ENCODE data around the gene POLR1C. TPM values are rescaled to one million over a fixed set of nuclear protein-coding genes. Genes with fewer than 3 reads are reported as not detected.
"Not testable (repeated sequence)": the region's sequence is repeated elsewhere in the genome, so short reads cannot be mapped to it uniquely, and the experiment has no call there.

The POLR1C gene
- total RNA-seq, 2 donors from 2014 or later, result 30.1 to 67.8 TPM

DNA sequence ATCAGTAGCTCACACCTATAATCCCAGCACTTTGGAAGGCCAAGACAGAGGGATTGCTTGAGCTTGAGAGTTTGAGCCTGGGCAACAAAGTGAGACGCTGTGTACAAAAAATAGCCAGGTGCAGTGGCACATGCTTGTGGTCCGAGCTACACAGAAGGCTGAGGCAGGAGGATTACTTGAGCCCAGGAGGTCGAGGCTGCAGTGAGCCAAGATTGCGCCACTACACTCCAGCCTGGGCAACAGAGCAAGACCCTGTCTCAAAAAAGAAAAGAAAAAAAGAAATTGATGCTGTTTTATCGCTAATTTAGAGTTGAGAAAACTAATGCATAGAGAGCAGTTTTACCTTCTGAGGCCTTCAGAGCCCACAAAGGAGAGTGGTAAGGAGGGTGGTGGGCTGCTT is 18.6 kb upstream of the POLR1C start:
- peaks cover 54% of the 10 kb centered on the region for H3K36me3 Mint-ChIP-seq (ENCODE audit: low read depth)
- H3K4me1 Mint-ChIP-seq, result peaks cover 11% of the 10 kb centered on the region
- not testable (repeated sequence) for H3K27ac Mint-ChIP-seq; H3K27me3 Mint-ChIP-seq; ATAC-seq (replicated peaks); H3K9me3 Mint-ChIP-seq; H3K4me3 Mint-ChIP-seq

DNA sequence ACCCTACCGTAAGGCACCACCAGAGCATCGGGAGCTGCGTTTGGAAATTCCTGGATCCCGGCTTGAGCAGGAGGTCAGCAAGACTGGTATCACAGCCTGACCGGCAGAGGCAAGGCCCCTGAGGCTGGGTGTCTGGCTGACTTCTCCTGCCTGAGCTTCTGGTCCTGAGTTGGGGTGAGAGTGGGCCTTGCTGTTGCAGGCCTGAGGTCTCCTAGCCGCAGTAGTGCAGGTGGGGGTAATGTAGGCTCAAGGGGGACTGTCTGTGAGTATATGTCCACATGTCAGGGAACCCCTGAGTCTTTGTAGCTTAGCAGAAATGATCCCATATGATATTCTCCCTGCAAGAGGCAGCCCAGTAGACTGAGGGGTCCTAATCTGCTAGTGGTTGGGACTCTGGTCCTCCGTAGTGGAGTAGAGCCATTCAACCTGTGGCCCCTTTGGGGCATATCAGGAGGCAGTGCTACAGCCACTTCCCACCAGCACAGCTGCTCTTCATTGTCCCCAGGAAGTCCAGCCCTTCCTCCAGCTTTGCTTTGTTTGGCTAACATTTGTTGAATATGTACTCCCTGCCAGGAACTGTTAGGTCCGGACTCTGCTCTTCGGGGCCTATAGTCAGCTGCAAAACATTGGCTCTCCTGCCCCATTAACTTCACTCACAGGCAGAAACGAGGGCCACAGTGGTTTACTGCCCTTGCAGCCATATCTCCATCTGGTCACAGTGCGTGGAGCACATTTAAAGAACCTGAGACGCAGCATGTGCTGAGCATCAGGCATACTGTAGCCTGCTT is 17.7 kb upstream of the POLR1C start:
- no peaks in the 10 kb centered on the region for H3K9me3 Mint-ChIP-seq
- H3K27ac Mint-ChIP-seq, result no peak overlapping the region
- H3K36me3 Mint-ChIP-seq (ENCODE audit: low read depth), result peaks cover 63% of the 10 kb centered on the region
- H3K4me3 Mint-ChIP-seq, result no peak overlapping the region
- H3K4me1 Mint-ChIP-seq, result peaks cover 6% of the 10 kb centered on the region
- H3K27me3 Mint-ChIP-seq, result no peaks in the 10 kb centered on the region
- no peak for ATAC-seq (replicated peaks)

DNA sequence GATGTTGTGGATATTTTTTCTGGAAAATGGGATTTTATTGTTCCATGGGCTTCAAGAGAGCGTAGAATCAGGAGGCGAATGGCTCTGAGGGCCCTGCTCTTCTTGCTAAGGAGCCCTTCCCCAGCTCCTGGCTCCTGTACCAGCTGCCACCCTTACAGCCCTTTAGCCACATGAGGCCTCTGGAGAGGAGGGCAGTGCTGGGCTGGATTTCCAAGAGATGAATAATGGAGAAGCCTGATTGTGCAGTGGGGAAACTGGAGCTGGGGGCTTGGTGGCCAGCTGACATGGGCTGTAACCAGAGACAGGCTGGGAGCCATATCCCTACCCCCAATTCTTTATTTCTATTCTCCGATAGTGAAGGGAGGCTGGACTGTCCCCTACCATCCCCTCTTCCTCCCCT is 16.0 kb upstream of the POLR1C start:
- ATAC-seq (replicated peaks), result no peak
- Mint-ChIP-seq H3K4me3 (no peak overlapping the region), H3K27me3 (no peaks in the 10 kb centered on the region), H3K36me3 (ENCODE audit: low read depth) (peaks cover 76% of the 10 kb centered on the region), H3K9me3 (no peaks in the 10 kb centered on the region), H3K27ac (peak overlapping the region; percentile 61), H3K4me1 (no peaks in the 10 kb centered on the region)

DNA sequence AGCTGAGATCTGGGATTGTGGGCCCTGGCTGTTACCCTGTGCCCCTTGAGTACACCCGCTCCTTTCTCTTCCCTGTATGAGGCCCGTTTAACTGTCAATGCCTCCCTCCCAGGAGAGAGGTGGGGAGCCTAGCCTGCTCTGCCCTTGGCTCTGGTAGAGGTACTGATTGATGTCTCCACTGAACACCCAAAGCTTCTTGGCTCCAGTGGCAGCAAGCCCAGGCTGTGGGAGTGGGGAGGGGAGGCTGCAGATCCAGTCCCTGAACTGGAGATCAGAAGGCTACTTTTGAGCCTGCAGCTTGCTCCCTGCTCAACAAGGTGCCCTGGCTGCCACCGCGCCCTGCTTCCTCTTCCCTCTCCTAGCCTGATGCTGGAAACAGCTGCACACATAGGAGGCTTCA is 14.2 kb upstream of the POLR1C start:
- Mint-ChIP-seq H3K4me1 (no peaks in the 10 kb centered on the region), H3K9me3 (no peaks in the 10 kb centered on the region), H3K4me3 (no peak overlapping the region), H3K27ac (no peak overlapping the region), H3K36me3 (ENCODE audit: low read depth) (peaks cover 80% of the 10 kb centered on the region), H3K27me3 (no peaks in the 10 kb centered on the region)
- ATAC-seq (replicated peaks), result no peak

GRCh38 chr6:43503443-43503842 is 13.4 kb upstream of the POLR1C start:
- Mint-ChIP-seq H3K27ac (peak overlapping the region; percentile 36), H3K4me1 (no peaks in the 10 kb centered on the region), H3K27me3 (peaks cover 2% of the 10 kb centered on the region), H3K36me3 (ENCODE audit: low read depth) (peaks cover 72% of the 10 kb centered on the region), H3K9me3 (no peaks in the 10 kb centered on the region), H3K4me3 (no peak overlapping the region)
- no peak for ATAC-seq (replicated peaks)

- Mint-ChIP-seq H3K36me3 (ENCODE audit: low read depth) (peaks cover 62% of the 10 kb centered on the region), H3K27ac (no peak overlapping the region), H3K4me3 (no peak overlapping the region), H3K9me3 (no peaks in the 10 kb centered on the region), H3K4me1 (peaks cover 6% of the 10 kb centered on the region), H3K27me3 (peaks cover 12% of the 10 kb centered on the region)
- ATAC-seq (replicated peaks), result no peak
Measured at GRCh38 chr6:43504756-43505593, 11.9 kb upstream of the POLR1C start.

DNA sequence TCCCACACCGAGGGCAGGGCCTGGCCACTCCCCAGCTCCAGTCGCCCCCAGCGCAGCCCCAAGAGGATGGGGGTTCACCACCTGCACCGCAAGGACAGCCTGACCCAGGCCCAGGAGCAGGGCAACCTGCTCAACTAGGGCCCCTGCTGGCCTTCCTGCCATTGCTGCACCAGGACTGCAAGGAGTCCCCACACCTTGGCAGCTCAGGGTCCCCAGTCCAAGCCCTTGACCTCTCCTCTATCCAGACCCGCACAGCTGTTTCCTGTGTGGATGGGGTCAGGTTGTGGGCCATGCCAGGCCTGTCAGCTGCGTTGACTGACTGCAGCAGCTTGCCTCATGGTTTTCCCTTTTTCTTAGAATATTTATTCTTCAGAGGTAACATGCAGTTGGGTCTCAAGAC is 11.2 kb upstream of the POLR1C start:
- no peak for ATAC-seq (replicated peaks)
- Mint-ChIP-seq H3K4me3 (no peak overlapping the region), H3K9me3 (no peaks in the 10 kb centered on the region), H3K4me1 (peaks cover 6% of the 10 kb centered on the region), H3K36me3 (ENCODE audit: low read depth) (peaks cover 55% of the 10 kb centered on the region), H3K27me3 (peaks cover 12% of the 10 kb centered on the region), H3K27ac (no peak overlapping the region)

- Mint-ChIP-seq H3K27ac (peak overlapping the region; percentile 83), H3K36me3 (ENCODE audit: low read depth) (peaks cover 50% of the 10 kb centered on the region), H3K4me1 (peaks cover 6% of the 10 kb centered on the region), H3K9me3 (no peaks in the 10 kb centered on the region), H3K4me3 (no peak overlapping the region), H3K27me3 (peaks cover 12% of the 10 kb centered on the region)
- ATAC-seq (replicated peaks), result no peak
Measured at GRCh38 chr6:43506171-43506570, 10.7 kb upstream of the POLR1C start.

- no peaks in the 10 kb centered on the region for H3K9me3 Mint-ChIP-seq
- H3K4me3 Mint-ChIP-seq, result no peak overlapping the region
- peak overlapping the region; percentile 83 for H3K27ac Mint-ChIP-seq
- ATAC-seq (replicated peaks), result peak; percentile 72
- peaks cover 43% of the 10 kb centered on the region for H3K36me3 Mint-ChIP-seq (ENCODE audit: low read depth)
- peaks cover 12% of the 10 kb centered on the region for H3K27me3 Mint-ChIP-seq
- peaks cover 6% of the 10 kb centered on the region for H3K4me1 Mint-ChIP-seq
Measured at GRCh38 chr6:43506667-43507471, 10.0 kb upstream of the POLR1C start.

DNA sequence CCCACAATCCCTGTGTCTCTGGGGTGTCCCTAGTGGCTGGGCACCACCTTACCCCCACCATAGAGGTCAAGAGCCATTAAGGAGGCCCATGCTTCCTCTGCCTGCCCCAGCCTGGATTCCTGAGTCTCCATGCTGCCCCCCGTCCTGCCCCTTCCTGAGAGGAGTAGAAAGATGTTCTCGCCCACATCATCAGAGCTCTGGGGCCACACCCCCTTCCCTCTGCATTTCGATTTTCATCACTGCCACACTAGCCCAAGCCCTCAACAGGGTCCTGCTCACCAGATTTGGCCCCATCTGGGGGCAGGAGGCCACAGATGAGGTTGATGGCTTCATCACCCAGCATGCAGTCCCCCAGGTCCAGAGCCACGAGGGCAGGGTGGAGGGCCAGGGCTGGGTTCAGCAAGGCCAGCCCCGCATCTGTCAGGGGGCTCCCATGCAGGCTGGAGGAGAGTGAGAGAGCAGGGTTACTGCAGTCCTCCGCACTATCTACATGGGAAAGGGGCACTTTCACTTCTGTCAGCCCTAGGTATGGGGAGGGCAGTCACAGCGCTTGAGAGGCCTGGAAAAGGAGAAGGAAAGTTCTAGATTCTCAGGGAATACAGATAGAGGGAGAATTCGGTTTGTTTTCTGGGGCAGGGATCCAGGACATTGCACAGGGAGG is 8.3 kb upstream of the POLR1C start:
- peaks cover 30% of the 10 kb centered on the region for H3K36me3 Mint-ChIP-seq (ENCODE audit: low read depth)
- H3K4me1 Mint-ChIP-seq, result peaks cover 10% of the 10 kb centered on the region
- peak overlapping the region; percentile 78 for H3K27ac Mint-ChIP-seq
- peak overlapping the region; percentile 76 for H3K4me3 Mint-ChIP-seq
- H3K27me3 Mint-ChIP-seq, result peaks cover 12% of the 10 kb centered on the region
- H3K9me3 Mint-ChIP-seq, result no peaks in the 10 kb centered on the region
- ATAC-seq (replicated peaks), result no peak

DNA sequence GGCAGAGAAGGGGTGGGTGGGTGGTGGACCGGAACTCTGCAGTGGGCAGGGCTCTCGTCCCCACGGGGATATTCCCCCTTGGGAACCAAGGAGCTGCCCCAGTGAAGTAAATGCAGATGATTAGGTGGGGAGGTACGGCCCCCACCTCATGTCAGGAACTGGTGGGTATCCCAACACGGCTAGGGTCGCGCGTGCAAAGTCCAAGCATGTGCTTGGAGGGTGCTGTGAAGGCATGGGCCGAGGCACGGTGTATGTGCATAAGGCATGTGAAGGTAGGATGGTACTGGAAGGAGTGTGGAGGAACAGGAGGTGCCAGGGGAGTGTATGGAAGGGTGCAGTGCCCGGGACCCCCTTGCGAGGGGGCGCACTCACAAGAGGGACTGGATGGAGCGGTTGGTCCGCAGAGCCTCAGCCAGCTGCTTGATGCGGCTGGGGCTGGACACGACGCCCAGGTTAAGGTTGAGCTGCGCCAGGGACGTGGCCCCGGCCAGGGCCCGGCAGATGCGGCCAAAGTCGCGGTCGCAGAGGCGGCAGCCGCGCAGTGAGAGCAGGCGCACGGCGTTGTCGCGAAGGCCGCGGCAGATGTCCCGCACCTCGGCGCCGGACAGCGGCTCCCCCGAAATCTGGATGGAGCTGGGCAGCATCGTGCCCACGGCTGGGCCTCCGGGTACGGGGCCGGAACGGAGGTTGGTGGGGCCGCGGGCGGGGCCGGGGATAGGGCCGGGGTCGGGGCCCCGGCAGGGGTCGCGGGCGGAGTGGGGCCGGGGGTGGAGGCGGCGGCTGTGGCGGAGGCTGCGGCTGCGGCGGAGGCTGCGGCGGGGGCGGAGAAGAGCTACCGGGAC is 7.5 kb upstream of the POLR1C start:
- Mint-ChIP-seq H3K4me1 (peaks cover 13% of the 10 kb centered on the region), H3K9me3 (no peaks in the 10 kb centered on the region), H3K27ac (peak overlapping the region; percentile 78), H3K27me3 (peaks cover 12% of the 10 kb centered on the region), H3K36me3 (ENCODE audit: low read depth) (peaks cover 22% of the 10 kb centered on the region), H3K4me3 (peak overlapping the region; percentile 76)
- ATAC-seq (replicated peaks), result peak; percentile 1

GRCh38 chr6:43509984-43510826 is 6.7 kb upstream of the POLR1C start, which contains the start of gene LRRC73:
Gene LRRC73 (minus strand): TSS chr6:43510346. CDS start chr6:43509785, 561 bp downstream.
- peak; percentile 87 for ATAC-seq (replicated peaks)
- Mint-ChIP-seq H3K9me3 (no peaks in the 10 kb centered on the region), H3K27ac (peak within 1 kb of the TSS; percentile 78), H3K4me3 (peak within 1 kb of the TSS; percentile 76), H3K4me1 (peaks cover 20% of the 10 kb centered on the region), H3K27me3 (peaks cover 12% of the 10 kb centered on the region), H3K36me3 (ENCODE audit: low read depth) (peaks cover 15% of the 10 kb centered on the region)

All from activated T-helper 17 cell treated with anti-CD3 and anti-CD28 coated beads, Interleukin-2, amount 50 U/mL, for 72 hours (primary cell).